ENCODE results near the gene PIP5KL1.

Gene PIP5KL1

GRCh38 chr9:127872369-127873222 is 58.0 kb downstream of the PIP5KL1 start:
- 92 to 94% methylated on average over 20 of the region's 20 CpGs for WGBS, 2 experiments
- peak overlapping the region; percentile 6 for H3K27ac ChIP-seq (ENCODE audit: insufficient read depth, low read depth, low read length, poor library complexity, severe bottlenecking)

GRCh38 chr9:127871531-127871930 is 59.0 kb downstream of the PIP5KL1 start:
- no peak overlapping the region for H3K4me3 ChIP-seq (ENCODE audit: insufficient read depth, low read depth, low read length)
- WGBS, 2 experiments = 89 to 93% methylated on average over 9 of the region's 9 CpGs

More at GRCh38 chr9:127872369-127873222, 58.0 kb downstream of the PIP5KL1 start:
- Histone ChIP-seq H3K36me3 (ENCODE audit: control insufficient read depth, insufficient read depth, low read length) (no peaks in the 10 kb centered on the region), H3K4me1 (ENCODE audit: control insufficient read depth, insufficient read depth, low read length) (peaks cover 23% of the 10 kb centered on the region), H3K27me3 (ENCODE audit: control insufficient read depth, insufficient read depth, low read length, poor library complexity, severe bottlenecking) (no peaks in the 10 kb centered on the region), H3K9me3 (ENCODE audit: control insufficient read depth, low read length) (no peaks in the 10 kb centered on the region), H3K4me3 (ENCODE audit: insufficient read depth, low read depth, low read length) (no peak overlapping the region)

DNA sequence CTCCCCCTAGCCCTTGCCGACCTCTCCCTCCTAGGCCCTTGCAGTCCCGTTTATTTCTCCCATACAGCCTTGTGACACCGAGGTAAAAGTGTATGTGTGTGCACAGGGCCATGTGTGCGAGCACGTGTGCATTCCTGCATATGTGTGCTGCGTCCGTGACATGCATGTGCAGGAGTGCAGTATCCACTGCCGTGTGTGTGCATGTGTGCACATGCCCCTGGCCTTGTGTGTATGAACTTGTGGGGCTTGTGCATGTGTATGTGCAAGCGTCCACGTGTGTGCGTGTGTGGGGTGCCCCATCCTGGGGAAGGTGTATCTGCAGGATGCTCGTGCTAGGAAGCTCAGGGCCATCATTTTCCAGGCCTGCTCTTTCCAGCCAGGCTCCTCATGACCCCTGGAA is 59.7 kb downstream of the PIP5KL1 start:
- no peaks in the 10 kb centered on the region for H3K9me3 ChIP-seq (ENCODE audit: control insufficient read depth, low read length)
- no peak overlapping the region for H3K27ac ChIP-seq (ENCODE audit: insufficient read depth, low read depth, low read length, poor library complexity, severe bottlenecking)
- H3K4me3 ChIP-seq (ENCODE audit: insufficient read depth, low read depth, low read length) = no peak overlapping the region
- whole genome bisulfite sequencing, 2 experiments = 91 to 92% methylated on average over 12 of the region's 12 CpGs
- H3K27me3 ChIP-seq (ENCODE audit: control insufficient read depth, insufficient read depth, low read length, poor library complexity, severe bottlenecking) = no peaks in the 10 kb centered on the region
- H3K4me1 ChIP-seq (ENCODE audit: control insufficient read depth, insufficient read depth, low read length) = peaks cover 11% of the 10 kb centered on the region
- no peaks in the 10 kb centered on the region for H3K36me3 ChIP-seq (ENCODE audit: control insufficient read depth, insufficient read depth, low read length)

More at GRCh38 chr9:127871531-127871930, 59.0 kb downstream of the PIP5KL1 start:
- Histone ChIP-seq H3K4me1 (ENCODE audit: control insufficient read depth, insufficient read depth, low read length) (peaks cover 16% of the 10 kb centered on the region), H3K9me3 (ENCODE audit: control insufficient read depth, low read length) (no peaks in the 10 kb centered on the region), H3K36me3 (ENCODE audit: control insufficient read depth, insufficient read depth, low read length) (no peaks in the 10 kb centered on the region), H3K27me3 (ENCODE audit: control insufficient read depth, insufficient read depth, low read length, poor library complexity, severe bottlenecking) (no peaks in the 10 kb centered on the region), H3K27ac (ENCODE audit: insufficient read depth, low read depth, low read length, poor library complexity, severe bottlenecking) (no peak overlapping the region)
